Mammary epithelial cell (primary cell): ENCODE measurements around the gene AKIRIN2.

Source experiments
- CTCF ChIP-seq, 2 donors: IDR thresholded peaks in 1 of 2; conservative IDR thresholded peaks in 1 of 2; 2 replicates each; pipeline ENCODE4 v1.5.1; 2011 to 2012; ENCODE audit warnings: inconsistent platforms in 2 of 2, low read length in 2 of 2, mild to moderate bottlenecking in 2 of 2, control low read depth in 1 of 2, low read depth in 1 of 2; ENCODE audit not compliant: insufficient read depth in 1 of 2; ENCODE audit errors: extremely low read depth in 1 of 2
- EZH2 ChIP-seq: IDR thresholded peaks from 2 replicates; pipeline ENCODE4 v1.6.1; 2012; ENCODE audit warnings: low read length, inconsistent platforms, borderline replicate concordance

GRCh38 chr6:87672641-87673040 is 29.4 kb downstream of the AKIRIN2 start:
- no peak for TF ChIP-seq CTCF (conservative IDR thresholded peaks at IDR 0.05 in 1 of 2, IDR thresholded peaks at IDR 0.05 in 1 of 2; ENCODE audit: extremely low read depth in 1 of 2, insufficient read depth in 1 of 2, low read depth in 1 of 2, low read length in 2 of 2)
- no peak for TF ChIP-seq EZH2
